Prostate gland (tissue), 2 donors: ENCODE data around the gene TAF11. TPM values are rescaled to one million over a fixed set of nuclear protein-coding genes. Genes with fewer than 3 reads are reported as not detected.

ENCODE experiments used
- DNase-seq: peaks from one replicate; pipeline ENCODE4 v3.0.0-alpha.2; 2019; ENCODE audit warnings: low spot score
- H3K27ac ChIP-seq, 2 donors: fragments of 200-600 bp; sonication (generic); 2 replicates each; pipeline ENCODE4 v1.5.1; 2017 to 2019
- H3K27me3 ChIP-seq: fragments of 200-600 bp; sonication (generic); replicated peaks from 2 replicates; pipeline ENCODE4 v1.5.1; 2019; ENCODE audit not compliant: insufficient read depth
- H3K36me3 ChIP-seq, 2 donors: fragments of 200-600 bp; sonication (generic); 1 replicate in 1 of 2; 2 replicates in 1 of 2; pipeline versions ENCODE4 v1.5.1 to v1.8.1; 2017 to 2019
- H3K4me1 ChIP-seq: fragments of 200-600 bp; sonication (generic); replicated peaks from 2 replicates; pipeline ENCODE4 v1.5.1; 2019
- H3K4me3 ChIP-seq, 2 donors: fragments of 200-600 bp; sonication (generic); 2 replicates each; pipeline ENCODE4 v1.5.1; 2017 to 2019
- H3K9me3 ChIP-seq: fragments of 200-600 bp; sonication (generic); 2 replicates; pipeline ENCODE4 v1.5.1; 2017
- POLR2A ChIP-seq: fragments of 450-650 bp; IDR thresholded peaks from one replicate; pipeline ENCODE4 v1.6.1; 2016; ENCODE audit warnings: antibody characterized with exemption, mild to moderate bottlenecking
- POLR2AphosphoS5 ChIP-seq: sonication (generic); formaldehyde crosslinking; IDR thresholded peaks from one replicate; pipeline ENCODE4 v1.6.1; 2017; ENCODE audit warnings: antibody characterized with exemption
- WGBS: methylation state at CpG from one replicate; pipeline ENCODE4 v1.1.5; 2018; 5-methylcytosine and 5-hydroxymethylcytosine counted together
- intact Hi-C: fragments of 100-400 bp; cut with DNase I; formaldehyde crosslinking; loops from one replicate; pipeline ENCODE4 v1.14.2; 2022
- total RNA-seq, 2 donors: library from RNA; depleted of rRNA; stranded (reverse); fragments of >200 nt; gene quantifications; one replicate each; pipeline ENCODE4 v1.1.0, GENCODE V29; 2016
- TF ChIP-seq, protein P1 (sequence below), 4 experiments: fragments of 200-600 bp in 2 of 4; fragments of 450-650 bp in 2 of 4; sonication (generic) in 2 of 4; IDR thresholded peaks; 1 replicate in 3 of 4; 2 replicates in 1 of 4; pipeline ENCODE4 v1.5.1; 2016 to 2019; ENCODE audit warnings: antibody characterized with exemption in 4 of 4, mild to moderate bottlenecking in 2 of 4, moderate library complexity in 2 of 4

The TAF11 gene
- total RNA-seq, 2 donors from 2014 or later: 14.8 to 38.6 TPM

GRCh38 chr6:34866509-34866908 lies 21.3 kb downstream of the TAF11 start:
- no peaks in the 10 kb centered on the region for H3K9me3 ChIP-seq
- no peaks in the 10 kb centered on the region for H3K4me1 ChIP-seq
- H3K27ac ChIP-seq: no peak overlapping the region
- TF ChIP-seq POLR2AphosphoS5: no peak
- TF ChIP-seq POLR2A: no peak
- TF ChIP-seq, protein P1, sequence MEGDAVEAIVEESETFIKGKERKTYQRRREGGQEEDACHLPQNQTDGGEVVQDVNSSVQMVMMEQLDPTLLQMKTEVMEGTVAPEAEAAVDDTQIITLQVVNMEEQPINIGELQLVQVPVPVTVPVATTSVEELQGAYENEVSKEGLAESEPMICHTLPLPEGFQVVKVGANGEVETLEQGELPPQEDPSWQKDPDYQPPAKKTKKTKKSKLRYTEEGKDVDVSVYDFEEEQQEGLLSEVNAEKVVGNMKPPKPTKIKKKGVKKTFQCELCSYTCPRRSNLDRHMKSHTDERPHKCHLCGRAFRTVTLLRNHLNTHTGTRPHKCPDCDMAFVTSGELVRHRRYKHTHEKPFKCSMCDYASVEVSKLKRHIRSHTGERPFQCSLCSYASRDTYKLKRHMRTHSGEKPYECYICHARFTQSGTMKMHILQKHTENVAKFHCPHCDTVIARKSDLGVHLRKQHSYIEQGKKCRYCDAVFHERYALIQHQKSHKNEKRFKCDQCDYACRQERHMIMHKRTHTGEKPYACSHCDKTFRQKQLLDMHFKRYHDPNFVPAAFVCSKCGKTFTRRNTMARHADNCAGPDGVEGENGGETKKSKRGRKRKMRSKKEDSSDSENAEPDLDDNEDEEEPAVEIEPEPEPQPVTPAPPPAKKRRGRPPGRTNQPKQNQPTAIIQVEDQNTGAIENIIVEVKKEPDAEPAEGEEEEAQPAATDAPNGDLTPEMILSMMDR (IDR thresholded peaks at IDR 0.05): no peak
- WGBS: 83% methylated on average over 3 of the region's 3 CpGs
- no peaks in the 10 kb centered on the region for H3K36me3 ChIP-seq
- DNase-seq: no peak
- H3K4me3 ChIP-seq: no peak overlapping the region
- intact Hi-C loops: no loop called here
- H3K27me3 ChIP-seq: no peaks in the 10 kb centered on the region

GRCh38 chr6:34865107-34865506 lies 22.7 kb downstream of the TAF11 start:
- H3K9me3 ChIP-seq: no peaks in the 10 kb centered on the region
- H3K36me3 ChIP-seq: no peaks in the 10 kb centered on the region
- no peak for DNase-seq
- no peak overlapping the region for H3K4me3 ChIP-seq
- H3K27me3 ChIP-seq: no peaks in the 10 kb centered on the region
- no peak overlapping the region for H3K27ac ChIP-seq
- 66% methylated on average over 3 of the region's 3 CpGs for WGBS
- H3K4me1 ChIP-seq: no peaks in the 10 kb centered on the region
- intact Hi-C loops: no loop called here
- TF ChIP-seq POLR2A: no peak
- TF ChIP-seq, protein P1 (IDR thresholded peaks at IDR 0.05): no peak
- no peak for TF ChIP-seq POLR2AphosphoS5

- Histone ChIP-seq H3K36me3 (no peaks in the 10 kb centered on the region), H3K27me3 (no peaks in the 10 kb centered on the region), H3K9me3 (no peaks in the 10 kb centered on the region), H3K4me3 (no peak overlapping the region), H3K4me1 (no peaks in the 10 kb centered on the region), H3K27ac (no peak overlapping the region)
- no peak for TF ChIP-seq POLR2A
- TF ChIP-seq, protein P1 (IDR thresholded peaks at IDR 0.05): no peak
- TF ChIP-seq POLR2AphosphoS5: no peak
- intact Hi-C loops: no loop called here
- DNase-seq: no peak
- WGBS: 80% methylated on average over 4 of the region's 4 CpGs
These were observed 23.8 kb downstream of the TAF11 start for GRCh38 chr6:34864007-34864406.

GRCh38 chr6:34860776-34861175 lies 27.1 kb downstream of the TAF11 start:
- Histone ChIP-seq H3K4me1 (no peaks in the 10 kb centered on the region), H3K9me3 (no peaks in the 10 kb centered on the region), H3K27me3 (no peaks in the 10 kb centered on the region), H3K4me3 (no peak overlapping the region), H3K36me3 (peaks cover 0 to 10% of the 10 kb centered on the region in 2 donors), H3K27ac (no peak overlapping the region)
- DNase-seq: no peak
- intact Hi-C loops: no loop called here
- 94% methylated on average over 1 of the region's 1 CpG for WGBS
- TF ChIP-seq POLR2A (no peak), POLR2AphosphoS5 (no peak)
- TF ChIP-seq, protein P1 (IDR thresholded peaks at IDR 0.05): no peak

DNA sequence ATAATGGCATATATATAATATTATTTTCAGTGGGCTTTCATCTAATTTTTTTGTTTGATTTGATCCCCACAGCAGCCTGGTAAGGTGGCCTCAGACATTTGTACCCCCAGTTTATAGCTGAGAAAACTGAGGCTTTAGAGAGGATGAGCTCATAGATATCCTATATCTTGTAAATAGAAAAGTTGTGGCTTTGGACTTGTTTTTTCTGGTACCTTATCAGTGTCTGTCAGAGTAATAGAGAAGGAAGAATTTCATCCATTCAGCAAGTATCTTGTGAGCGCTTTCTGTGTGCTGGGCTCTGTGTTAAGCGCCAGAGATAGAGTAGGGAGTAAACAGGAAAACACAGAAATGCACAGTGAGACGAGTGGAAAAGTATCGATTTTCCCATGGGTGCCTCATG lies 27.9 kb downstream of the TAF11 start:
- Histone ChIP-seq H3K9me3 (no peaks in the 10 kb centered on the region), H3K4me1 (no peaks in the 10 kb centered on the region), H3K36me3 (peaks cover 0 to 10% of the 10 kb centered on the region in 2 donors), H3K27ac (no peak overlapping the region), H3K27me3 (no peaks in the 10 kb centered on the region), H3K4me3 (no peak overlapping the region)
- intact Hi-C loops: no loop called here
- no peak for DNase-seq
- no peak for TF ChIP-seq POLR2A
- TF ChIP-seq POLR2AphosphoS5: no peak
- 96% methylated on average over 4 of the region's 4 CpGs for WGBS
